NCI-H187 (cell line): ENCODE data around the gene DYNLT1.
"Not testable (repeated sequence)": the region's sequence is repeated elsewhere in the genome, so short reads cannot be mapped to it uniquely, and the experiment has no call there.

Experiments
- DNase-seq, 2 experiments: peaks; one replicate each; lab custom pipeline; 2025; lab: John Stamatoyannopoulos, UW

DYNLT1 gene

GRCh38 chr6:158622545-158623190, 21.9 kb downstream of the DYNLT1 start:
- no peak for DNase-seq

GRCh38 chr6:158621694-158622544, 22.6 kb downstream of the DYNLT1 start:
- no peak for DNase-seq

GRCh38 chr6:158620963-158621693, 23.4 kb downstream of the DYNLT1 start:
- DNase-seq, result no peak

GRCh38 chr6:158619922-158620801, 24.4 kb downstream of the DYNLT1 start:
- DNase-seq, result no peak

- not testable (repeated sequence) for DNase-seq
These were observed 26.3 kb downstream of the DYNLT1 start for GRCh38 chr6:158618289-158618688.

GRCh38 chr6:158614606-158615005, 29.9 kb downstream of the DYNLT1 start:
- not testable (repeated sequence) for DNase-seq

- no peak for DNase-seq
These were observed 32.8 kb downstream of the DYNLT1 start for GRCh38 chr6:158611541-158612370.

- no peak for DNase-seq
These were observed 33.5 kb downstream of the DYNLT1 start for GRCh38 chr6:158611039-158611438.

GRCh38 chr6:158610319-158610968, 34.1 kb downstream of the DYNLT1 start:
- no peak for DNase-seq

- DNase-seq, result no peak
These were observed 34.9 kb downstream of the DYNLT1 start for GRCh38 chr6:158609455-158610155.

- no peak for DNase-seq
These were observed 36.3 kb downstream of the DYNLT1 start for GRCh38 chr6:158608221-158608620.

- no peak for DNase-seq
These were observed 37.0 kb downstream of the DYNLT1 start for GRCh38 chr6:158607411-158608170.

- no peak for DNase-seq
These were observed 37.6 kb downstream of the DYNLT1 start for GRCh38 chr6:158606935-158607334.

GRCh38 chr6:158606011-158606410, 38.5 kb downstream of the DYNLT1 start:
- not testable (repeated sequence) for DNase-seq

- DNase-seq, result peak; percentile 5 to 8
These were observed 39.2 kb downstream of the DYNLT1 start for GRCh38 chr6:158605266-158605878.

GRCh38 chr6:158604048-158604406, 40.5 kb downstream of the DYNLT1 start:
- DNase-seq, result no peak

- no peak for DNase-seq
These were observed 41.1 kb downstream of the DYNLT1 start for GRCh38 chr6:158603261-158604047.

GRCh38 chr6:158599635-158600034, 44.9 kb downstream of the DYNLT1 start:
- DNase-seq, result no peak
